Amygdala (tissue), 56 donors: ENCODE data around the gene LRMDA.

Source experiments
- DNase-seq, 56 donors: peaks; one replicate each; lab custom pipeline; 2025; lab: John Stamatoyannopoulos, UW

The LRMDA gene

GRCh38 chr10:75623310-75624093 lies 192.1 kb downstream of the LRMDA start:
- DNase-seq, result peak in 2 of 56 donors; percentile 2 to 9

GRCh38 chr10:75624638-75625037 lies 193.2 kb downstream of the LRMDA start:
- DNase-seq, result no peak

DNA sequence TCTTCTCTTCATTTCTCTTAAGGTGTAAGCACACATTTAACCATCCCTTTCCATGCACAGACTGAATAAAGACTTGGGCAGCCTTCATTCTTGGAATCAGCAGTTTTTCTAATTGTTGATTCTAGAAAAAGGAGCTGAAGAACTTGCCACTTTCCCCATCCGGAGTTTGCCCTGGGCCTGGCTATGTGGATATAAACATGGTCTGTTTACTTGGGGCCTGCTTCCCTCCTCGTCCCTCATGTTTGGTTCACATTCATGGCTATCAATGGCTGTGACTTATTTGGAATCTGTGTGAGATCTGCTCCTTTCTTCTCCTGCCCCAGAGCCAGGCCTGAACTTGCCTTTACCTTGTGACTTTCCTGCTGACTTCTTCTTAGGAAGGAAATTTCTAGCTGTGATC lies 199.3 kb downstream of the LRMDA start:
- DNase-seq, result no peak

DNA sequence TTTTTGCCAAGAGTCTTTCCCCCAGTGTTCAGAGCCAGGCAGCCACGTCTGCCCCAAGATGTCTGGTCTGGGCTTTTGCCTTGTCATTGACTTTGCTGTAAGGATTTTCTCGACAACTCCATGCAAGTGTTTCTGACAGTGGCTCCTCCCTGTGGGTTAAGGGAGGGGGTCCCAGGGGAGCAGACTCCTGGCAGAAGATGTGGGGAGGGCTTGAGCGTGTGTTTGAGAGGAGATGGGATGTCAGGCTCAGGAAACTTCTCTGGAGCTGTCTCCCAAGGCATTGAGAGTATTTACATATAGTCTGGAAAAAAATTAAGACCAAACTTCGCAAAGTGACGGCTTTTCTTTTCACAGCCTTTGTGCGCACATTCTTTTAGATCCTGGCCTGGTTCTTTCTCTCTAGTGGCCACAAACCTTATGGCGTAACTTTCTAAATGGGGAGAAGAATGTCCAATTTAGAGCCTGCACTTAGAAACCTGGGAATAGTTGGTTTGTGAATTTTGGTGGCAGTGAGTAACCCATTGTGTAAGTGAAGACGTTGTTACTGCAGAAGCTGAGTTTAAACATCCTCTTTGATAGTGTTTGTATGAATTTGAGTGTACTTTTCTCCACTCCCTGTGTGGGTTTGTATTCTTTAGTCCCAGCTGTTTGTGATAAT lies 201.5 kb downstream of the LRMDA start:
- DNase-seq, result no peak

DNA sequence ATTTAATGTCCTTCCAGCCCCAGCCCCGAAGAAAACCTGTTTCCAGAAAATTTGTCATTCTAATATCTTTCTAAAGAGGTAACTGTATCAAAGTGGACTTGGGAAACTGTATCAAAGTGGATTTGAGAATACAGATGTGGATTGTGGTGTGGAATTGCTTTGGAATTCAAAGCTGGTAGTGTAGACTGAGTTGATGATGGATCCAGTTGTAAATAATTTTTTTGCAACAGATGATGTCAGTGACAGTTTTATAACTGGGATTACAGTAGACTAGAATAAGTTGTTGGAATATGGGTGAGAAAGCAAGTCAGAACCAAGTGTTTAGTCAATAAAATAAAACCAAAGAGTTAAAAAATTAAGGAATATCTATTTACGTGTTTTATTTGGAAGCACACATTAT lies 202.1 kb downstream of the LRMDA start:
- no peak for DNase-seq

GRCh38 chr10:75634947-75635346 lies 203.5 kb downstream of the LRMDA start:
- no peak for DNase-seq

- no peak for DNase-seq
These were observed 207.3 kb downstream of the LRMDA start for GRCh38 chr10:75638752-75639151.

DNA sequence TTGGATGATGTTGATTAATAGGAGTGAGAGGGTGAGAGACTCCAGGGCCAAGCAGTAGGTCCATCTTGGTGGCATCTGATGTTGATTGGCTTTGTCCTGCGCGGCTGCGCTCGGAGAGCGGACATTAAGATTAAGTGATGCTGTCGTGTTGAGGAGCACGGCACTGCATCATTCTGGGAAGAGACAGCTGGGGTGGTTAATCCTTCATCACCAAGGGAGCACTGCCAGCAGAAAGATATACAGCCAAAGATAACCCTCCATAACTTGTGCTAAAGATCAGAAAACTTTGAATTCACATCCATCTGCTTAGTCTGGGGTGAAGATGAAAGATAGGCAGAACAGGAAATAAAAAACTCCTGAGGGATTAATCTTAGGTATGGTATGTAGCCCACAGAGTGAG lies 208.3 kb downstream of the LRMDA start:
- no peak for DNase-seq

DNA sequence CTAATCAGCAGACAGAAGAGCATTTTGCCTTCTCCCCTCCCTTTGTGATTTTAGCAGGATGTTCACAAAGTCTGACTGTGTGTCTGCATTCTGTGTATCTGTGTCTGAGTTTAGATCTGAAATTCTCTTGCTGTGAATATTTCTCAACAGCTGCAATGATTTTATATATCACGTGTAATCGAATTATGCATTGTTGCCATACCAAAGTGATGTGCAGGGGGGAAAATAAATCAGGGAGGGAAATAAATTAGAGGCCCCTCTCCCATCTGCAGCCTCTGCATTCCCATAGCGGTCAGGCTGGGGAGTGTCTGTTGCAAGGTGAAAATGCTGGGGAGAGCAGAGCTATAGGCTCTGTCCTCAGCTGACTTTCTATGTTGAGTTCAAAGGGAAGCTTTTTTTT lies 209.0 kb downstream of the LRMDA start:
- DNase-seq, result no peak

GRCh38 chr10:75640803-75641202 lies 209.4 kb downstream of the LRMDA start:
- no peak for DNase-seq

- DNase-seq, result no peak
These were observed 212.0 kb downstream of the LRMDA start for GRCh38 chr10:75643405-75643804.

DNA sequence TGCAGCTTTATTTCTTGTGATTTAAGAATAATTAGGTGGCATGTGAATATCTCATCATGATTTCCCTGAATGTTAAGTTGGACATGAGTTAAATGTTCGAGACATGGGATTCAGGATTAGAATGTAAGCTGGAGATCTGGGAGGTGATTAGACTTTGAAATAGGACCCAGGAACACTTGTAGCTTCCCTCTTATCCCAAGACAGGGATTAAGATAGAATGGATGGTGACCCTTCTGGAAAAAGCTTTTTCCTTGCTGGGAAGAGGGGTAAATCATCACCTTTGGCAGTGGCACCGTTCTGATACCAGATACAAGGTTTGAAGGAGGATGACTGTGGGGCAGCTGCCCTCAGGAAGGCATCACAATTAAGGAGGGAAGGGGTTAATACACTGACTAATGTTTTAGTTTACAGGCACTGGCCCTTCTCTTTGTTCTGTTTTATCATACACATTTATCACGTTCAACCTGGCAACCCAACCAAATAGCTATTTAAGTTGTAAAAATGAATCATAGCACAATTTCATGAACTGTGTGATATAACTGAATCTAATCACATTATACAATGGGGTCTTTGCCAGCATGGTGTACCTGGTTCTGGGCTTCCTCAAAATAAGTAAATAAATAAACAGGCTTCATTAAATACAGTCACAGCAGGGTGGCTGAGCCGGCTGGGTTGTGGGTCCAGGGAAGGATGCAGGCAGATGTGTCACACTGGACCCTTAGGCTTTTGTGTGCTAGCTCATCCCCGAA lies 212.7 kb downstream of the LRMDA start:
- DNase-seq, result no peak

DNA sequence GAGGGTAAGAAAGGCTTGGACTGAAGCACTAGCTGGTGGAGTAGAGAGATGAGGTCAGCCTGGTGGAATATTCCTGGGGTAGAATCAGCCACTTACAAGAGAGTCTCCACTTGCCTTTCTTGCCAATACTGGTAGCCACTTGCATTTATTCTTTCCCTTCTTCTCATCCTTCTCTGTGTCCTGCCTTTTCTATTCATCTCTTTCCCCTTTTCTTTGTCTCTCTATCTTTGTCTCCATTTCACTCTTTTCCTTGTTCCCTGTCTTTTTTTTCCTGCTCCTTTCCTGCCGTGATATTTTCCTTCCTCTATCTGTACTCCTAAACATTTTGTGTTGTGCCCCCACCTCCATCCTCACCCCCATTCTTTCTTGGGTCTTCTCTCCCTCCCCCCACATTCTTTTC lies 214.3 kb downstream of the LRMDA start:
- no peak for DNase-seq

- no peak for DNase-seq
These were observed 214.9 kb downstream of the LRMDA start for GRCh38 chr10:75646218-75646915.

- DNase-seq, result peak in 2 of 56 donors; percentile 8 to 12
These were observed 215.5 kb downstream of the LRMDA start for GRCh38 chr10:75646916-75647315.

- no peak for DNase-seq
These were observed 216.3 kb downstream of the LRMDA start for GRCh38 chr10:75647675-75648074.

DNA sequence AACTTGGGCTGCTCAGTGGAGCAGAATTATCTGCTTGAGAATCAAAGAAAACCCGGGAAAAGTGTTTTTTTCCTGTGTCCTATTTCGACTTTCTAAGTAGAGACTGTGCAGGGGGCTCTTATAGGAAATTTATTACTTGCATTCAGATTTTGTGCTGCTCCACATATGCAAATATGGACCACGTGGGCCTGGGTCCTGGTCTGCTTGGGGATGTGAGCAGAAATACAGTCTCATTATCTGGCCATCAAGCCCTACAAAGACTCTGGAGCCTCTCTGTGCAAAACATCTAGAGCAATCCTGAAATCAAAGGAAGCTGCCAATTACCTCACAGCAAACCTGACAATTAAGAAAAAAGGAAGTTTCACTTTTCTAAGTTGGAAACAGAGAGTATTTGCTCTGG lies 216.9 kb downstream of the LRMDA start:
- no peak for DNase-seq

DNA sequence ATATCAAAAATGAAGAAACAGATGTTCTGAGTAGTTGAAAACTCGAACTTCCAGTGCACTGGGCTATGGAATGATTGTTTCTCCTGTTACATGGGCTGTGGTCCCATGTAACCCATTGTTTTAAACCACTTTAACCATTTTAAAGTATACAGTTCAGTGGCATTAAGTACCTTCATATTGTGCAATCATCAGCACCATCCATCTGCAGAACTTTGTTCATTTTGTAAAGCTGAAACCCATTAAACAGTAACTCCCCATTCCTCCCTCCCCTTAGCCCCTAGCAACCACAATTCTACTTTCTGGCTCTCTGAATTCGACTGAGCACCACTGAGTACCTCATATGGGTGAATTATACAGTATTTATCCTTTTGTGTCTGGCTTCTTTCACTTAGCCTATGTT lies 217.4 kb downstream of the LRMDA start:
- no peak for DNase-seq

DNA sequence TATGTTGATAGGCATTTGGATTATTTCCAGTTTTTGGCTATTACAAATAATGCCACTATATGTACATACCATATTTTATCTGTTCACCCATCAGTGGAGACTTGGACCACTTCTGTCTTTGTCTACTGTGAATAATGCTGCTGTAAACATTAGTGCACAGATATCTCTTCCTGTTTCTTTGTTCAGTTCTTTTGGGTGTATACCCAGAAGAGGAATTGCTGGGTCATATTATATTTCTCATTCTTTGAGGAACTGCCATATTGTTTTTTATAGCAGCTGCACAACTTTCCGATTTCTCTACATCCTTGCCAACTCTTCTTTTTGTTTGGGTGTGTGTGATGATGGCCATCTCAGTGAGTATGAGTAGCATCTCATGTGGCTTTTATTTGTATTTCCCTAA lies 218.0 kb downstream of the LRMDA start:
- no peak for DNase-seq

DNA sequence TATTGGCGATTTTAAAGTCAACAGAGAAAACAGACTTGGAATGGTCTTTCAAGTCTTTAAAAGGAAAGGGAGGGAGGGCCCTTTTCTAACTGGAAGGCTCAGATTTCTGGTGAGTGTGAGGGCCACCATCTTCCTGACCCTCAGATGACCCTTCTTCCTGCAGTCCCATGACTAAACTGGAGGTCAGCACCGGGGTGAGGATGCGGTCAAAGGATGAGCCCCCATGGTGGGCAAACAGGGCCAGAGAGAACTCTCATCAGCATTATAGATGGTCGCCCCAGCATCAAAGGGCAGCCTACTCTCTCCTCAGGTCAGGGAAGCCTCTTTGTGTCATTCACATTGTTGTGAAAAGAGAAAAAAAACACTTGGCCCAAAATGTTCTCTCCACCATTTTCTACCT lies 219.2 kb downstream of the LRMDA start:
- DNase-seq, result no peak

GRCh38 chr10:75651417-75651816 lies 220.0 kb downstream of the LRMDA start:
- no peak for DNase-seq
